ENCODE results near the gene MBIP.
"Not testable (repeated sequence)": the region's sequence is repeated elsewhere in the genome, so short reads cannot be mapped to it uniquely, and the experiment has no call there.

MBIP gene, protein sequence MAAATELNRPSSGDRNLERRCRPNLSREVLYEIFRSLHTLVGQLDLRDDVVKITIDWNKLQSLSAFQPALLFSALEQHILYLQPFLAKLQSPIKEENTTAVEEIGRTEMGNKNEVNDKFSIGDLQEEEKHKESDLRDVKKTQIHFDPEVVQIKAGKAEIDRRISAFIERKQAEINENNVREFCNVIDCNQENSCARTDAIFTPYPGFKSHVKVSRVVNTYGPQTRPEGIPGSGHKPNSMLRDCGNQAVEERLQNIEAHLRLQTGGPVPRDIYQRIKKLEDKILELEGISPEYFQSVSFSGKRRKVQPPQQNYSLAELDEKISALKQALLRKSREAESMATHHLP

DNA sequence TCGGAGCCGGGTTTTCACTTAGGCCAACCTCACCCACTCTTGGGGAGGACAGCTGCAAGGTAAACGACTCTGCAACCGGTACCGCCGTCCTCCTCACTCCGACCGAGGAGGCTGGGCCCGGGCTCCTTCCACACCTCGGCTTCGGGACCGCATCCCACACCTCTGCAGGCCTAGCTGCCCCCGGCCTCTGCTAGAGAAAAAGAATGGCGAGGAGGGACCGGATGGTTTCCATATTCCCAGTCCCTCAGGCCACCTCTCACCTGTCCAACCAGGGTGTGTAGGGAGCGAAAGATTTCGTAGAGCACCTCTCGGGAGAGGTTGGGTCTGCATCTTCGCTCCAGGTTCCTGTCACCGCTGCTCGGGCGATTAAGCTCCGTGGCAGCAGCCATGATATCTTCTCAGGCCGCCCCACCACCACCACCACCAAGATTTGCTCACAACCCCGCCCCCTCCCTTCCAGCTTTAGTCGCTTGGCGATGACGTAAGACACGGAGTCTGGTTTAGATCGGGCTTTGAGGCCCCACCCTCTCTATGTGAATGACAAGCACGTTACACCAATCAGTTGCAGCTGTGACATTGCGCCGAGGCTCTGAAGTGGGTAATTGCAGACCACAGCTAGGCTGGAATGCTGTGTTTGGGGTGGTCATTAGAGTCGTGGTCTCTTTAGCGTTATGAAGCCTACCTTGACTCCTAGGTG, at the start of gene MBIP:
Gene MBIP (minus strand): TSS at position 438 of the 697 bp plus-strand sequence. CDS start 49 bp downstream, at position 389.
- DNase-seq (ENCODE audit: low spot score), result peak; percentile 96

DNA sequence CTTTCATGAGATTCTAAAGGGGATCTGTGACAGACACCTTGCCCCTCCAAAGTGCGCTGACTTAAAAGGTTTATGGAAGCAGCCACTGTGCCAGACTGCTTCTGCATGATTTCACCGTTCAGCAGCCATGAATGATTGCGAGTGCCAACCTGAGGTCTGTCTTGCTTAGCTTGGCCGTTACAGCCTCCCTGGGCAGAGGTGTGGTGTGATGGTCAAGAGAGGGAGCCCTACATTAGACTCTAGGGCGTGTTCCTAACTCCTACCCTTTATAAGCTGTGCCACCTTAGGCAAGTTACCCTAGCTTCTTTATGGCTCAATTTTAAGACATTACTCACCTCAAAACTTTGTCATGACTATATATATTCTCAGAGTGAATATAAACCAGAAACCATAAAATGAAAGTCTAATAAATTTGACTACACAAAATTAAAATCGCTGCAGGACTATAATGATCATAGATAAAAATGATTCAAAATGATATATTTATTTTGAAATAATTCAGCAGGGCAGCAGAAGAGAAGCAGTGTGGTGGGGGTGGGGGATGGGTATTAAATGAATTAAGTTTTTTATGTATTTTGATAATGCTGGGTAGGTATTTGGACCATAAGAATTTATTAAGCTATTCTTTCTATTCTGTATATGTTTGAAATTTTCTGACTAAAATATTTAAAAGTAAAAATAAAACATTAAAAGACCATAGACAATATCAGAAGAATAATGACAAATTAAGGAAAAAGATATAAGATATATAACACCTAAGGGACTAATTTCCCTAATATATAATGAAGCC, 47.7 kb upstream of the MBIP start:
- no peak for DNase-seq (ENCODE audit: low spot score)

- DNase-seq (ENCODE audit: low spot score), result no peak
These were observed 45.3 kb upstream of the MBIP start for GRCh38 chr14:36365766-36366165.

DNA sequence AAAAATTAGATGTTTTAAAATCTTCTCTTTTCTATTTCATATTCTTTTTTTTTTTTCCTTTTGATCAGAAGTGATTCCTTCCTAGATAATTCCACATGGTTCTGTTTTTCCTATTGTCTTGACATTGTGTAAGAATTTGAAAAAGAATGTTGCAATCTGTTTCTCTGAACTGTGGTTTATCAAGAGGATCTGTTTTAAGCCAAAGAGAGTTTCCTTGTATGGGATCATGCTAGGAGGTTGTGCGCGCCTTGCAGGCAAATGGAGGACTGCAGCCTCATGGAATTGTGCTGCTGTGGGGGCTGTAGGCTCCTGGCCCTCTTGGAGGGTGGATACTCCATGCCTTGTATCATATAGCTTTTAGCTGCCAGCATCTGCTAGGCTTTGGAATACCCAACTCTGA, 43.3 kb upstream of the MBIP start:
- DNase-seq (ENCODE audit: low spot score), result no peak

DNA sequence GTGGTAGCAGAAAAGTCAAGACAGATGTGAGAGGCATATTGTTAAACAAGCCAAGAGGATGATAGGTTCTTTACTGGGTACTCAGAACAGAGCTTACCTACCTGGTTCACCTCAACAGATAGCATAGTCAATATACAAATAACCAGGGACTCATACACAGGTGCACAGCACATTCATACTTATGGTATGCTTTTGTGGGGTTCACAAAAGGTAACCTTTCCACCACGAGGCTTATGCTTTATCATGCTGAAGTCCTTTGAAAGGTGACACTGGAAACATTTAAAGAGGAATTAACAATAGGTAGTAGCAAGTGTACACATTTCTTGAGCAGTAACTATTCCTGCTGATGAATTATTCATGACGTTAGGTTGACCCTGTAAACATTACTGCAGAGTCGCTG, 42.2 kb upstream of the MBIP start:
- no peak for DNase-seq (ENCODE audit: low spot score)

GRCh38 chr14:36361210-36361853, 40.9 kb upstream of the MBIP start:
- no peak for DNase-seq (ENCODE audit: low spot score)

- no peak for DNase-seq (ENCODE audit: low spot score)
These were observed 36.4 kb upstream of the MBIP start for GRCh38 chr14:36356862-36357261.

DNA sequence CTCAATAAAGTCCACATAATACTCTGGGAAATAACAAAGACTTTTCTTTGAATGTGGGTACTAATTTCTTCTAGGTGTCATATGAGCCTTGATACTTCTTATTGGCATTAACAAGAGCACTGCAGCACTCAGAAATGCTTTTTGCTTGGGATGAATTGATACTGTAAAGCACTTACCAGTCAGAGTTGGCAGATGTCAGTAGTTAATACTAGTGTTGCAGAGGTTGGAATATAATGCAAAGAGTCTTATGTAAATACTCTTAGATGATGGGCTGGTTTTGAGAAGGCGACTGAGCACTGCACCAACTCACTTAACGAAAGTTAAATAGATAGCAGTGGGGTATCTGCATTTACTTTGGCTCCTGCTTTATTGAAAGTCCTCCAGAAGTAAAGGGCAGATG, 25.6 kb upstream of the MBIP start:
- no peak for DNase-seq (ENCODE audit: low spot score)

DNA sequence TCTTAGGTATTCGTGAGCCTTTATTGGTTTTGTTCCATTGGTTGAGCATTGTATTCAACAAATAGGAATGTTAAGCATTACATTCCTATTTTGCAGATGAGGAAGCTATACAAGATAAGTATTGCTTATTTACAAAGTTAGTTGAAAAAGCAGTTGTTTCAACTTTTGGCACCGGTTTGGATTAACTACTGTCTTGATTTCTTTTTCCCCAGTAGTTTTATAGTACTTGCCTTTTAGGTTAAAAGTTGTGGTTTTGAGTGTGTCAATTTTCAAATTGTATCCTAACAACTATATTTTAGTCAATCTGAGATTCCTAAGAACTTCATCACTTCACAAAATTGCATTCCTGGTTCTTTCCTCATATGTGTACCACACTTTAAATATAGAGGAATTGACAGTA, 23.8 kb upstream of the MBIP start:
- no peak for DNase-seq (ENCODE audit: low spot score)

DNA sequence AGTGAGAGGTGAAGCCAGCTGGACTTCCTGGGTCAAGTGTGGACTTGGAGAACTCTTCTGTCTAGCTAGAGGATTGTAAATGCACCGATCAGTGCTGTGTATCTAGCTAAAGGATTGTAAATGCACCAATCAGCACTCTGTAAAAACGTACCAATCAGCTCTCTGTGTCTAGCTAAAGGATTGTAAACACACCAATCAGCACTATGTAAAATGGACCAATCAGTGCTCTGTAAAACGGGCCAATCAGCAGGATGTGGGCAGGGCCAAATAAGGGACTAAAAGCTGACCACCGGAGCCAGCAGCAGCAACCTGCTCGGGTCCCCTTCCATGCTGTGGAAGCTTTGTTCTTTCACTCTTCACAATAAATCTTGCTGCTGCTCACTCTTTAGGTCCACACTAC, 21.4 kb upstream of the MBIP start:
- DNase-seq (ENCODE audit: low spot score), result not testable (repeated sequence)

- no peak for DNase-seq (ENCODE audit: low spot score)
These were observed 19.9 kb upstream of the MBIP start for GRCh38 chr14:36340276-36340890.

DNA sequence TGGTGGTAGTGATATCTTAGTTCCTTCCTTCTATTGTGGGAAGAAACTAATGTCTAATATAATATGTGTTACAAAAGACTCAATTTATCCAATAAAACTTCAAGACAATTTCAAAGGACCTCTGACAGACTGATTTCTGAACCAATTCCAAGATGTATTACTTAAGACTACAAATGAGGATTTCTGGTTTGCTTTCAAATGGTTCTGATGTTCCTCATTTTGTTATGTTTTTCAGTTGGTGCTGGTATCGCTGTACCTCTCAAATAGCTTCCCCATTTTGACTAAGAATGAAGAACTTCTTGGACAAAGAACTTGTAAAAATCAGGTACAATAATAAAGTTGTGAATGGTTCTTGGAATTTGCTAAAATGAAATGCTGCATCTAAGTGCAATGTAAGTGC, 19.4 kb upstream of the MBIP start:
- no peak for DNase-seq (ENCODE audit: low spot score)

- no peak for DNase-seq (ENCODE audit: low spot score)
These were observed 12.7 kb upstream of the MBIP start for GRCh38 chr14:36333119-36333518.

- not testable (repeated sequence) for DNase-seq (ENCODE audit: low spot score)
These were observed 7.1 kb upstream of the MBIP start for GRCh38 chr14:36327573-36327972.

GRCh38 chr14:36325853-36326252, 5.4 kb upstream of the MBIP start:
- no peak for DNase-seq (ENCODE audit: low spot score)

DNA sequence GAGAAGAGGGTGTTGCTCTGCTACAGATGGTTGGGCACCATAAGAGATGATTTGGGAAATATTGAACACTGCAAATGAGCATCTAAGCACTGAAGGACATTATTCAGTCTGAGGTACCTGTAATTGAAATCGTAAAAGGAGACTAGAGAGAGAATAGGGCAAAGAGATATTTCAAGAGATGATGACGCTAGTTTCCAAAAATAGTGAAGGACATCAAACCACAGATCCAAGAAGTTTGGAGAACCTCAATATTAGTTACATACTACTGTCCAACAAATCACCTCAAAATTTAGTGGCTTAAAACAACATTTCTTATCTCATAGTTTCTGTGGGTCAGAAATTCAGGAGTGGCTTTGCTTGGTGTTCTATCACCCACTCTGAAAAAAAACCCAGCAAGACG, 4.5 kb upstream of the MBIP start:
- DNase-seq (ENCODE audit: low spot score), result no peak

- no peak for DNase-seq (ENCODE audit: low spot score)
These were observed 502 bp upstream of the MBIP start for GRCh38 chr14:36320897-36321381.

- no peak for DNase-seq (ENCODE audit: low spot score)
These were observed 588 bp downstream of the MBIP start for GRCh38 chr14:36319899-36320199.

- no peak for DNase-seq (ENCODE audit: low spot score)
These were observed 2.8 kb downstream of the MBIP start for GRCh38 chr14:36317650-36318049.

GRCh38 chr14:36316131-36316530, 4.3 kb downstream of the MBIP start:
- no peak for DNase-seq (ENCODE audit: low spot score)

DNA sequence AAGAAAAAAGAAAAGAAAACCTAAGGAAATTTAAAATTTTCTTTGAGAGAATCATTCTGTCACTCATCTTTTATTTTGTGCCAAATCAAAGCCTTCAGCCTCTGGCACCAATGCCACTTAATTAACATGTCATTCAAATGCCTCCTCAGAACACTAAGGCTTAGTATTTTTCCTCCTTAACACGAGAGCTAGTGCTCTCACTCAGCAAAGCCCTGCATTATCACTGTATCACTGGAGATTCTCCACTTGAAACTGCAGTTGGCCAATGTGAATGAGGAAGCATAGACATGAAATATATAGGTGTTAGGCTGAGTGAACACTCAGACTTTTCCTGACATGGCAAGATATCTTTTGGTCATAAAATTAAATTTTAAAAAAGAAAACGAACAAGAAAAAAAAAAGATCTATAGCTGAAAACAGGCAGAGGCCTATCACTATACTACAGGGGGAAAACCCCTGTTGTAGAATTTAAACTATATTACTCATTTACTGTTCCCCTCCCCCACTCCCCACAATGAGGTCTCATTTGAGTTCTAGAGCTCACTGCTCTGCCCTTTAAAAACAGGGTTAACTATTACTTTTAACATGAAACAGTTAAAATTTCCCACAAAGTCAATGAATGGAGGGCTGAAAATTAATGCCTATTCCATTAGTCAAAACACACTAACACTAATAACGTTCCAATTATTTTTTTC, 5.1 kb downstream of the MBIP start:
- DNase-seq (ENCODE audit: low spot score), result no peak
